HG02884 (cell line): ENCODE data around the gene SYT1.
"Not testable (repeated sequence)": the region's sequence is repeated elsewhere in the genome, so short reads cannot be mapped to it uniquely, and the experiment has no call there.

Experiments used
- ATAC-seq: cut with Tn5 transposase; IDR thresholded peaks from one replicate; pipeline ENCODE4 v1.9.1; 2021; ENCODE audit warnings: mild to moderate bottlenecking, moderate library complexity; ENCODE audit not compliant: unreplicated experiment

SYT1 gene

GRCh38 chr12:78966062-78966461 is 101.5 kb downstream of the SYT1 start:
- ATAC-seq: no peak

GRCh38 chr12:78966926-78967325 is 102.4 kb downstream of the SYT1 start:
- no peak for ATAC-seq

DNA sequence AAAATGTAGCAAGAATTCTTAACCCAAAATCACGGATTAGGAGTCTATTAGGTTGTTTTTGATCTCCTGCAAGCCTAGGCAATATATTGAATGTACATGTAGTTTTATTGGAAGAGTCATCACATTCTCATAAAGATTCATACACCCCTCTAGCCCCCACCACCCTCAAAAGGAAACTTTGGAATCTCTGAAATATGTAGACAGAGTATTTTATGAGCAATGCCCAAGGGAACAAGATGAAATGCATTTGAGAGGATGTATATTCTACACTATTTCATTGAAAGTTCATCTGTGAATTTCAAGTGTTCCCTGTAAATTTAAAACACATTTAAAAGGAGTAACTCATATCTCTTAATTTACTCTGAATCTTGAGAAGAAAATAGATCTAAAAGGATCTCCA is 103.7 kb downstream of the SYT1 start:
- ATAC-seq: no peak

GRCh38 chr12:78970041-78970440 is 105.5 kb downstream of the SYT1 start:
- ATAC-seq: no peak

DNA sequence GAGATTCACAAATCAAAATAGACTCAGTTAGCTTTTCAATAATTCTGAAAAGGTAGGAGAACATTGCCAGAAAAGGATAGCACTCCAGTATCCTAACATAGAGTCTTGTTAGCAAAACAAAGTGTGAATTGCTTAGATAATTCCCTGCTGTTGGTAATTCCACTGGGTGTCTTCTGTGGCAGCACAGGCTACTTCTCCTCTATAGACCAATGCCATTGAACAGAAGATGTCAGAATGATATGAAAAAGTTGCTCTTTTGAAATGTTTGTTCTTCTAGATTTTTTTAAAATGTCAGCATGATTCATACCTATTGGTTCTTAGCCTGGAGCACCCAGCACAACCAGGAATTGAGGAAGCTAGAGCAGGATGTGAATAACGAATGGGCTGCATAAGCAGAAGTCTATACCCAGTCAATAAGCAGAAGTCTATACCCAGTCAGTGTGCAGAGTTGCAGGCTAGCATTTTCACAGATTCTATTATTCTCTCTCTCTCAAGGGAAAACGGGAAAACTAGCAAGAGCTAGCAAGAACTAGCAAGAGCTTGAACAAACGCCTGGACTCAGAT is 112.8 kb downstream of the SYT1 start:
- no peak for ATAC-seq

- ATAC-seq: no peak
These were observed 129.7 kb downstream of the SYT1 start for GRCh38 chr12:78994168-78994791.

- no peak for ATAC-seq
These were observed 135.9 kb downstream of the SYT1 start for GRCh38 chr12:79000501-79000900.

DNA sequence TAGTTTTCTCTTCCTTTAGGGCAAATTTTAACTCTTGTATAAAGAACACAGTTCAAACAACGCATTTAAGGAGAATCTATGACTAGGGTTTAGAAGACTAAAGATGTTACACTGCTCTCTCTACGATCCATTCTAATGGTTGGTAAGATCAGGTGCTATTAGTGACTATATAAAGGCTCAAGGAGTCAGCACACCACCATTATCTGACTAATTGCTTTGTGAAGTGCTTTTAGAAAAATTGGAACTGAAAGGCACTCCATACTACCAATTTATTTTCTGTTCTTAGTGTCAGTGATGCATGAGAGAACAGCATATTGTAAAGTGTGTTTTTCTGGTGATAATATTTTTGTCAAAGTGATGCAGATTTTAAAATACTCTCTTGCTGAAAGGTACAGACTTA is 136.8 kb downstream of the SYT1 start:
- ATAC-seq: no peak

- no peak for ATAC-seq
These were observed 141.7 kb downstream of the SYT1 start for GRCh38 chr12:79006306-79006705.

DNA sequence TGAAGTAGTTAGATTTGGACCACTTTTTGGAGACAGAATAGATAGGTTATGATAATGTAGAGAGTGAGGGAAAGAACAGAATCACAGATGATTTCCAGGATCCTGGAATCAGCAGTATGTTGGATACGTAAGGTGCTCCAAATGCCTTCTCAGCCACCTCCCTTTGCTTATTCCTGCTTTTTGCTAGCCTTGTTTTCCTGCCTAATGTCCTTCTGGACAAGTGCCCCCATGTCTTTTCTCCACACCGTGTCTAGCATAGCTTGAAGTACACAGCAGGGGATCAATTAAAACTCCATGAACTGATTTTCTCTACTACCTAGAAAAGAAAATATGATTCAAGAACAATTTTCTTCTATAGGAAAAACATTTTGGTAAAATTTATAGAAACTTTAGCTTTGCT is 144.0 kb downstream of the SYT1 start:
- ATAC-seq: no peak

DNA sequence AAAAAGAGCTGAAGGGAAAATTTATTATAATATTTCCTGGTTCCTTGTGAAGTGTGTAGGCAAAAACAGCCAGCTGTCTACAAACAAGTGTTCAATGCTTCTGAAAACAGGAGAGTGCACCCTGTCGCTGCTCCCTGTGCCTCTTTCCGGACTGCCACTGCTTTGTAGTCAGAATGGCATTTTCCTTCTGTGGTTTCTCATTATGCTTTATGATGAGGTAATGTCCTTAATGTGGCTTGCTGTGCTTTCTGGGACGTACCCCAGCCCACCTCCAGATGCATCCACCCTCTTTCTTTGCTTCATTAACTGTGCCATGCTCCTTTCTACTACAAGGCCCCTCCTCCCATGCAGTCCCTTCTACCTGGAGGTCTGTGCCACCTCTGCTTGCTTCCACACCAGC is 148.1 kb downstream of the SYT1 start:
- ATAC-seq: no peak

DNA sequence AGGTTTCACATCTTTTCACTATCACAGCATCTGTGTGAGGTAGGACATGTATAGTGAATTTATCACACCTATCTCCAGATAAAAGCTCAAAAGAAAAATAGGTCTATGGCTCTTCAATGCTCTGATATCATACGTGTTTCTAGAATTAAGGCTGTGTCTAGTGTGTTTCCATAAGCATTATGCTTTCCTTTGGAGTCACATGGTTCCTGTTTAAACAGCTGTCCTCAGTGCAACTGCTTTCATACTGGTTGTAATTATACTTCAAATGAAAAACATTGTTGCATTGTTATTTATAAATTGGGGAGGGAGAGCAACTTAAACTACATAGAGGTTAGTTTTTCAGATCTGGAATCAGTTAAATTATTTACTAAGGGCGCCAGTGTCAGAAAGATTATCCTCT is 151.6 kb downstream of the SYT1 start:
- ATAC-seq: no peak

DNA sequence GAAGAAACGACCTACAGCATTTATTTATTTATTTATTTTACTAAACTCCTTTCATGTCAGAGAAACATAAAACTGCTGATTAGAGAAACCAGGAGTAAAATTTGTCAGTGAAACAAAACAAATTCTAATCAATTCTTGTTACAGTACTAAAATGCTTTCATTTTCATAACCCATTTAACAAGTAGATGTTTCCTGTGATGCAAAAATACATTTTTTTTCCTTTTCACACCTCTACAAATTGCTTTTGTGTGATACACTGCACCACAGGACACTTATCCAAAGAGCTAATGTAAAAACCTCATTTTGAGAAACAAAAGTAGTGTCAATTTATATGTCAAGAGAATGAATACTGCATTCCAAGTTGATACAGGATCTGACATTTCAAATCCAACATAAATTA is 155.1 kb downstream of the SYT1 start:
- no peak for ATAC-seq

GRCh38 chr12:79020106-79020505 is 155.5 kb downstream of the SYT1 start:
- ATAC-seq: no peak

- ATAC-seq: no peak
These were observed 156.4 kb downstream of the SYT1 start for GRCh38 chr12:79021021-79021420.

GRCh38 chr12:79023261-79023660 is 158.7 kb downstream of the SYT1 start:
- ATAC-seq: no peak

DNA sequence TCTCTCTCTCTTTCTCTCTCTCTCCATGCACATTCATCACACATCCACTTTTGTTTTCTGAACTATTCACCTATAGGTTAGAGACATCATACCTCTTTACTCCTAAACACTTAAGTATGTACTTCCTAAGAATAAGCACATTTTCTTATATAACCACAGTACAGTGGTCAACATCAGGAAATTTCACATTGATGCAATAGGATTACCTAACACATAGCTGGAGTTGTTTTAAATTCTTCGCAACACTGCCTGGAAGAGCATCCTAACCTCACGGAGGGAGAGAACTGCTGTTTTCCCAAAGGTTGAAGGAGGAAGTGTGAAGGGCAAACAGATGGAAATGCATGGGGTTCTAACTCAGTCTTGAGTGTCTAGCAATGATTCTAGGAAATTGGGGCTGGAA is 159.2 kb downstream of the SYT1 start:
- ATAC-seq: no peak

DNA sequence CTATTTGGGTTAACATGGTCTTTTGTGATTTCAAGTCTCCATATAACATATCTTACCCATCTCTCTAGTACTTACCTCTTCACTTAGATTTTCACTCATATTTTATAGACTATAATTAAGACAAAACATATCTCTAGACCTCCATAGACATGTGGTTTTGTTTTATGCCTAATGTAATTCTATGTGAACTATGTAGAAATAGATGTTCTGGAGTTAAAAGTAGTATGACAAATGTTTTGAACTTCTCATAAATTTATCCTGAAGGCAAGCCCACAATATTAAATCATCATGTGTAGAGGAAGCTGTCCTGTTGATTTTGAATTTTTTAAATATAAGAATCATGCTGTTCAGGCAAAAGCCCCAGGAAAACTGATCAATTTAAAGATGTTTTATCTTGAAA is 169.2 kb downstream of the SYT1 start:
- no peak for ATAC-seq

GRCh38 chr12:79044748-79045147 is 180.2 kb downstream of the SYT1 start:
- not testable (repeated sequence) for ATAC-seq

GRCh38 chr12:79045149-79045703 is 180.7 kb downstream of the SYT1 start:
- not testable (repeated sequence) for ATAC-seq

DNA sequence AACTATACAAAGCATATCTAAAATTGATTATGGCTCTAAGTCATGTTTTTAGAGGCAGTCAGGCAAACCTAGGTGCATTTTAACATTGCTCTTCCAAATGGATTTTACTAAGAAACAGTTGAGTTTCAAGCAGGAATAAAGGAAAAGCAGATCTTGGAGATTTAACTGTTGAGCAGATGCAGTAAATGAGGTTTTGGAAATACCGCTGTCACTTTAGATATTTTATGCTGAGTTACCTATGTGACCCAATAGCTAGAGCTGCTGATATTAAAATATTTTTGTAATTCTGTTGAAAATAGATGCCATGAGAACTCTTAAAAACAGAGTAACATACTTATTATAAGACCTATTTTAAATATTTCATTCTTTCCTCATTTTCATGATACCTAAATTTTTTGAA is 181.4 kb downstream of the SYT1 start:
- ATAC-seq: no peak

GRCh38 chr12:79048962-79049361 is 184.4 kb downstream of the SYT1 start:
- ATAC-seq: no peak

GRCh38 chr12:79053394-79053793 is 188.8 kb downstream of the SYT1 start:
- ATAC-seq: no peak
